HEK293 (cell line): Measurements from ENCODE around the gene USP5.

Experiments used
- CTCF ChIA-PET: fragments of 350-600 bp; formaldehyde crosslinking; extraction: SDS; loops from one replicate; lab custom pipeline; 2021; ENCODE audit warnings: antibody characterized with exemption; lab: Yijun Ruan, JAX
- POLR2A ChIA-PET: fragments of 300-600 bp; formaldehyde crosslinking; extraction: SDS; loops from one replicate; lab custom pipeline; 2020; ENCODE audit warnings: antibody characterized with exemption, inconsistent platforms; lab: Yijun Ruan, JAX
- H3K27ac ChIP-seq: fragments of 200-500 bp; sonication (Bioruptor generic); 2 replicates; pipeline ENCODE4 v1.5.1; 2014; ENCODE audit warnings: low read depth, low read length, control low read depth, inconsistent platforms; ENCODE audit errors: extremely low read depth
- H3K36me3 ChIP-seq, 2 experiments: fragments of 200-500 bp in 1 of 2; sonication (Bioruptor generic) in 1 of 2; 1 replicate in 1 of 2; 2 replicates in 1 of 2; pipeline ENCODE4 v1.5.1; 2014 to 2017; ENCODE audit warnings: inconsistent platforms in 2 of 2, low read length in 2 of 2; ENCODE audit not compliant: control insufficient read depth in 2 of 2, insufficient read depth in 1 of 2
- H3K4me1 ChIP-seq: fragments of 200-500 bp; sonication (Bioruptor generic); 2 replicates; pipeline ENCODE4 v1.5.1; 2014; ENCODE audit warnings: mild to moderate bottlenecking, low read length, inconsistent platforms; ENCODE audit not compliant: control insufficient read depth, insufficient read depth
- H3K4me3 ChIP-seq: 2 replicates; pipeline ENCODE4 v1.5.1; 2011; ENCODE audit warnings: low read depth, mild to moderate bottlenecking, control low read depth, low read length, moderate library complexity
- H3K9me3 ChIP-seq: fragments of 200-500 bp; sonication (Bioruptor generic); 2 replicates; pipeline ENCODE4 v1.5.1; 2014; ENCODE audit warnings: low read depth, low read length, inconsistent platforms; ENCODE audit not compliant: control insufficient read depth, insufficient read depth
- GLI4 ChIP-seq: fragments of 450-650 bp; formaldehyde crosslinking; IDR thresholded peaks from 2 replicates; pipeline ENCODE4 v1.5.1; 2016; ENCODE audit warnings: missing biosample characterization, missing genetic modification characterization
- GLIS2 ChIP-seq: fragments of 450-650 bp; formaldehyde crosslinking; IDR thresholded peaks from 2 replicates; pipeline ENCODE4 v1.5.1; 2016; ENCODE audit warnings: missing biosample characterization, missing genetic modification characterization
- HIC1 ChIP-seq: fragments of 450-650 bp; formaldehyde crosslinking; IDR thresholded peaks from 2 replicates; pipeline ENCODE4 v1.5.1; 2016; ENCODE audit warnings: missing biosample characterization, missing genetic modification characterization
- HOXD13 ChIP-seq: sonication (generic); formaldehyde crosslinking; IDR thresholded peaks from 2 replicates; pipeline ENCODE4 v1.8.0; 2022; ENCODE audit warnings: missing genetic modification reagents, borderline replicate concordance
- KLF16 ChIP-seq: fragments of 450-650 bp; formaldehyde crosslinking; IDR thresholded peaks from 2 replicates; pipeline ENCODE4 v1.5.1; 2017; ENCODE audit warnings: missing biosample characterization, missing genetic modification characterization
- OSR2 ChIP-seq: fragments of 450-650 bp; formaldehyde crosslinking; IDR thresholded peaks from 2 replicates; pipeline ENCODE4 v1.5.1; 2016; ENCODE audit warnings: missing biosample characterization, missing genetic modification characterization
- ZNF223 ChIP-seq: fragments of 450-650 bp; formaldehyde crosslinking; IDR thresholded peaks from 2 replicates; pipeline ENCODE4 v1.5.1; 2016; ENCODE audit warnings: missing biosample characterization, missing genetic modification characterization
- ZNF341 ChIP-seq: fragments of 450-650 bp; formaldehyde crosslinking; IDR thresholded peaks from 2 replicates; pipeline ENCODE4; 2016; ENCODE audit warnings: low read depth, missing biosample characterization, missing genetic modification characterization
- ZNF416 ChIP-seq: fragments of 450-650 bp; formaldehyde crosslinking; IDR thresholded peaks from 2 replicates; pipeline ENCODE4 v1.5.1; 2016; ENCODE audit warnings: missing biosample characterization, missing genetic modification characterization
- ZNF518A ChIP-seq: fragments of 450-650 bp; formaldehyde crosslinking; conservative IDR thresholded peaks from 2 replicates; pipeline ENCODE4 v1.5.1; 2016; ENCODE audit warnings: low read depth, missing biosample characterization, missing genetic modification characterization
- ZNF791 ChIP-seq: fragments of 450-650 bp; formaldehyde crosslinking; IDR thresholded peaks from 2 replicates; pipeline ENCODE4 v1.5.1; 2016; ENCODE audit warnings: missing biosample characterization, missing genetic modification characterization
- TF ChIP-seq, protein P1 (sequence below): fragments of 450-650 bp; formaldehyde crosslinking; IDR thresholded peaks from 2 replicates; pipeline ENCODE4 v1.5.1; 2016; ENCODE audit warnings: missing biosample characterization, missing genetic modification characterization, low read depth
- TF ChIP-seq, protein P2 (sequence below): fragments of 450-650 bp; formaldehyde crosslinking; IDR thresholded peaks from 2 replicates; pipeline ENCODE4 v1.5.1; 2017; ENCODE audit warnings: missing biosample characterization, mild to moderate bottlenecking, missing genetic modification characterization, moderate library complexity

USP5 gene

DNA sequence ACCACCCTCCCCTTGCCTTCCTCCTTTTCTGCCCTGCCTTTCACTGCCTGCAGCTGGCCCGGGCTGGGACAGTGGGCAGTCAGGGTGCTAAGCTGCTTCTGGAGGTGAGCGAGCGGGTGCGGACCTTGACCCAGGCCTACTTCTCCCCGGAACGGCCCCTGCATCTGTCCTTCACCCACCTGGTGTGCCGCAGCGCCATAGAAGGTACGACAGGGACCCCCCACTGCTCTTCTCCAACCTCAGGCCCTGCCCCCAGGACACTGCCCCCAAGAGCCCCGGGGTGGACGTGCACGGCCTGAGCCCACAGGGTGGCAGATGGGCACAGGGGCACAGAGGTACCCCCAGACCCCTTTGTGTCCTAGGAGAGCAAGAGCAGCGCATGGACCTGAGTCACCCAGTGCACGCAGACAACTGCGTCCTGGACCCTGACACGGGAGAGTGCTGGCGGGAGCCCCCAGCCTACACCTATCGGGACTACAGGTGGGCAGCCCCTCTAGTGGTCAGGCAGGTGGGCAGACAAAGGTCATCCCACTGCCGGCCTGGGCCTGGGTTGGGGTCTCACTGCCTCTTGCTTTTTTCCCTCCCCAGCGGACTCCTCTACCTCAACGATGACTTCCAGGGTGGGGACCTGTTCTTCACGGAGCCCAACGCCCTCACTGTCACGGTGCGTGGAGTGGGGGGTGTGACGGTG, 14.4 kb upstream of the USP5 start:
- H3K36me3 ChIP-seq: peaks cover 14 to 85% of the 10 kb centered on the region in 2 experiments; a peak in 2 of 3 replicates
- H3K4me1 ChIP-seq: no peaks in the 10 kb centered on the region
- no peak overlapping the region for H3K27ac ChIP-seq
- H3K9me3 ChIP-seq: no peaks in the 10 kb centered on the region
- POLR2A ChIA-PET: interaction anchor here (1.4 to 3.3 kb wide), 2 partner anchors 14 to 114 kb away, joined by 5 to 10 read pairs; partner anchors contain the start of genes CDCA3 and COPS7A
- H3K4me3 ChIP-seq: no peak overlapping the region
- TF ChIP-seq ZNF341 (tag by site-specific recombination) (no peak), ZNF791 (no peak), GLI4 (tag by site-specific recombination) (no peak), KLF16 (tag by site-specific recombination) (no peak), GLIS2 (tag by site-specific recombination) (0 out of 2 replicates have a peak, but pooled peaks have one; percentile 9)
- TF ChIP-seq, protein P1, sequence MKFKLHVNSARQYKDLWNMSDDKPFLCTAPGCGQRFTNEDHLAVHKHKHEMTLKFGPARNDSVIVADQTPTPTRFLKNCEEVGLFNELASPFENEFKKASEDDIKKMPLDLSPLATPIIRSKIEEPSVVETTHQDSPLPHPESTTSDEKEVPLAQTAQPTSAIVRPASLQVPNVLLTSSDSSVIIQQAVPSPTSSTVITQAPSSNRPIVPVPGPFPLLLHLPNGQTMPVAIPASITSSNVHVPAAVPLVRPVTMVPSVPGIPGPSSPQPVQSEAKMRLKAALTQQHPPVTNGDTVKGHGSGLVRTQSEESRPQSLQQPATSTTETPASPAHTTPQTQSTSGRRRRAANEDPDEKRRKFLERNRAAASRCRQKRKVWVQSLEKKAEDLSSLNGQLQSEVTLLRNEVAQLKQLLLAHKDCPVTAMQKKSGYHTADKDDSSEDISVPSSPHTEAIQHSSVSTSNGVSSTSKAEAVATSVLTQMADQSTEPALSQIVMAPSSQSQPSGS (tag by site-specific recombination): no peak
- TF ChIP-seq, all 188 proteins: peak for 1
- CTCF ChIA-PET: interaction anchor here (1.0 to 7.4 kb wide), 5 partner anchors 9 to 84 kb away, joined by 3 to 75 read pairs (median 10); partner anchors contain the start of genes CDCA3, MLF2 and USP5

DNA sequence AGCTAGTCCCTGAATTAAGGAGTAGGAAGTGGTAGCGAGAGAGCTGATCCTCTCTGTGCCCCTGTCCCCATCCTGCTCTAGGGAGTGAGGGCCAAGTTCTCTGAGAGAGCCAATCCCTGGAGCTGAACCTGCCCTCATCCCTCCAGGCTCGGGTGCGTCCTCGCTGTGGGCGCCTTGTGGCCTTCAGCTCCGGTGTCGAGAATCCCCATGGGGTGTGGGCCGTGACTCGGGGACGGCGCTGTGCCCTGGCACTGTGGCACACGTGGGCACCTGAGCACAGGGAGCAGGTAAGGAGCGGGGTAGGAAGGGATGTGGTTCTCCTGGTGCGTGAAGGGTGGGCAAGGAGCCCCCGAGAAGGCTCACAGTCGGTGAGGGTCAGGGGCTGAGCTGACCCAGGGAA, 13.1 kb upstream of the USP5 start:
- Histone ChIP-seq H3K4me3 (no peak overlapping the region), H3K9me3 (no peaks in the 10 kb centered on the region), H3K36me3 (peaks cover 14 to 89% of the 10 kb centered on the region in 2 experiments; a peak in 2 of 3 replicates)
- TF ChIP-seq ZNF518A (tag by site-specific recombination) (no peak), HIC1 (tag by site-specific recombination) (peak; percentile 63), ZNF416 (no peak), ZNF223 (no peak), HOXD13 (CRISPR knock-in tag) (no peak), OSR2 (tag by site-specific recombination) (no peak)
- TF ChIP-seq, protein P2, sequence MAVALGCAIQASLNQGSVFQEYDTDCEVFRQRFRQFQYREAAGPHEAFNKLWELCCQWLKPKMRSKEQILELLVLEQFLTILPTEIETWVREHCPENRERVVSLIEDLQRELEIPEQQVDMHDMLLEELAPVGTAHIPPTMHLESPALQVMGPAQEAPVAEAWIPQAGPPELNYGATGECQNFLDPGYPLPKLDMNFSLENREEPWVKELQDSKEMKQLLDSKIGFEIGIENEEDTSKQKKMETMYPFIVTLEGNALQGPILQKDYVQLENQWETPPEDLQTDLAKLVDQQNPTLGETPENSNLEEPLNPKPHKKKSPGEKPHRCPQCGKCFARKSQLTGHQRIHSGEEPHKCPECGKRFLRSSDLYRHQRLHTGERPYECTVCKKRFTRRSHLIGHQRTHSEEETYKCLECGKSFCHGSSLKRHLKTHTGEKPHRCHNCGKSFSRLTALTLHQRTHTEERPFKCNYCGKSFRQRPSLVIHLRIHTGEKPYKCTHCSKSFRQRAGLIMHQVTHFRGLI (tag by site-specific recombination): no peak
- TF ChIP-seq, all 188 proteins: peak for 1
- CTCF ChIA-PET: interaction anchor here (0.7 to 2.0 kb wide), 3 partner anchors 13 to 115 kb away, joined by 3 to 9 read pairs (median 4); partner anchors contain the start of genes COPS7A and MLF2
- Histone ChIP-seq H3K4me1 (no peaks in the 10 kb centered on the region), H3K27ac (no peak overlapping the region)
- POLR2A ChIA-PET: interaction anchor here (1.7 to 6.5 kb wide), 3 partner anchors 9 to 13 kb away, joined by 6 to 62 read pairs (median 8); partner anchors contain the start of genes CDCA3 and USP5
